Right hindlimb (tissue), 1 donor: ENCODE data around the gene ESPN.

ENCODE experiments used
- DNase-seq: peaks from one replicate; pipeline ENCODE4 v3.0.0-alpha.2; 2018

The ESPN gene

DNA sequence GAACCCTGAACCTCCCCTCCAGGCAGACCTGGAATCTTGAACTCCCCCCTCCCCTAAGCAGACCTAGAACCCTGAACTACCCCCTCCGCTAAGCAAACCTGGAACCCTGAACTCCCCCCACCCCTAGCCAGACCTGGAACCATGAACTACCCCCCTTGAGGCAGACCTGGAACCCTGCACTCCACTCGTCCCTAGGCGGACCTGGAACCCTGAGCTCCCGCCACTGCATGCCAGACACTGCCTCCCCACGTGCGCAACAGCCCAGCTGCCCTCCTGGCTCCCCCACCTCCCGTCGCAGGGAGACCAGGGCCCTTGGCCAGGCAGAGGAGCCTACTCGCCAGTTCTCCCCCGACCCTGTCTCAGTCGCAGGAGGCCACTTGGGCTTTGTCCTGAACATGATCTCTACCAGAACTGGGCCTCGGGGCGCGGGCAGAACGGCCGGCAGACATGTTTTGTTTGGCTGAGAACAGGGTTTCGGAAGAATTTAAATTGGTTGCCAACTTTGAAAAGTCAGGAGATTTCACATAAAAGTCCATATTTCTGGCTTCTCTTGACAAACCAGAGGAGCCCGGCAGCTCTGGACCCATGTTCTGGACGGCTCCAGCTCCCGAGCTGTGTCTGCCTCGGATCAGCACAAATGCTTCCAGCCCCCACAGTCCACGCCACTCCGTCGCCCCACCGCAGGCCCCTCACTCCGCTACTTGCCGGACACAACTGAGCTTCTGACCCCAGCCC lies 76.1 kb downstream of the ESPN start:
- peak; percentile 25 for DNase-seq

DNA sequence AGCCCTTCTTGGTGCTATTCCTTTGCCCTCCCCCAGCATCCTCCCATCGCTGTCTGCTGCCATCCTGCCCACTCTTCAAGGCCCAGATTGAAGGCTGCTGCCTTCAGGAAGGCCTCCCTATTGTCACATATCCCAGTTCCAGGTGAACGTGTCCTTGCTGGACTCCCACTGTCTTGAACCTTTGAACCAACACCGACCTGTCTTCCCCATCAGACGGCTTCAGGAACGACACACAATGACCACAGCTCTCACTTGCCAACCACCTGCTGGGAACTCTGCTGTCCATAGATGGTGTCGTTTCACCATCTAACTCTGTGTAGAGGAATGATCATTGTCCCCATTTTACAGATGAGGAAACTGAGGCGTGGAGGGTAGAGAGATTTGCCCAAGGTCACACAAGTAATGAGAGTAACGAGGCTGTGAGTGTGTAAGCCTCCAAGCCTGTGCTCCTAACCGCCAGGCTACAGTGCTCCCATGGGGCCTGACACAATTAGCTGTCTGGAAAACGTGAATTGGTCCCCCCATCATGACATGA lies 76.8 kb downstream of the ESPN start:
- DNase-seq: no peak

- DNase-seq: peak; percentile 89
These were observed 77.7 kb downstream of the ESPN start for GRCh38 chr1:6502000-6502891.

DNA sequence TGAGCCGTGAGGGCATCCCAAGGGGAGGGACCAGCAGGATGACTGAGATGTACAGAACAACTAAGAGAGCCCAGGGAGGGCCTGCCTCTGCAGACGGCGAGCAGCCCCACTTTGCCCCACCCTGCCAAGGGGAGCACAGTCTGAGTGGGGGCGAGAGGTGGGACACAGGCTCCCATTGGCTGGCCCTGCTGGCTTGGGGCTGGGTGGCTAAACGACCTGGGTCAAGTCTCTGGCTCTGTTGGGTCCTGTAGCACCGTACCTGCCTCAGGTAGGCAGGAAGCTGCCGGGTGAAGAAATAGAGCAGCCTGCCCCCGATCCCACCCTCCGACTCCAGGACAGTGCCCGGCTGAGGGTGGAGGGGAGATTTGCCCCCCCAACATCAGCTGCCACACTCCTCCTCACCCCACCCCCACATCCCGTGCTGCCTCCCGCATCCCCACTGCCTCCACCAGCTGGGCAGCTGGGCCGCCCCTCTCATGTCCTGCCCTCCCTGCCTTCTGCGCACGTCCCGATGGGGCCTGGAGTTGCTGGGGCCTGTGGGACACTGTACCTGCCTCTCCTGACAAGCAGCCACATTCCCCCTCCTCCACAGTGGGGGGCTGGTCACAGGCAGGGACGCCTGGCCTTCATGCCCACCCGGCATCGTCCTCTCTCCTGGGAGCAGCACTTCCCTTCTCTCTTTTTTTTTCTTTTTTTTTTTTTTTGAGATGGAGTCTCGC lies 79.5 kb downstream of the ESPN start:
- peak; percentile 15 for DNase-seq

DNA sequence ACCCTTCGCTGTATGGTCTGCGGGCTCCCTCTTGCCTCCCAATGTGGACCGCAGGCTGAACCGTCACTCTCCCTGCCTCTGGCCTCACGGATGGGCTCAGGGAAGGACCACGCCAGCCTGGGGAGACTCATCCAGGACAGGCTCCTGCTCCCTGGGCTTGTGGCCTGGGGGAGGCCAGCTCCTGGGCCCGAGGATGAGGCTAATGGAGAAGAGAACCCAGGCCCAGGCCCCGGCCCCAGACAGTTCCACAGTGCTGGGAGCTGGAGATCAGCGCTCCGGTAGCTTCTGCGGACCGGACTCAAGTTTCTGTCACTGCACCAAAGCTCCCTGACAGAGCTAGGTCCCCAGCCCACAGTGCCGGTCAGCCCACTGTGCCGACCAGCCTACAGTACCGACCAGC lies 80.3 kb downstream of the ESPN start:
- no peak for DNase-seq

GRCh38 chr1:6505367-6506209 lies 81.0 kb downstream of the ESPN start:
- DNase-seq: peak; percentile 16

- no peak for DNase-seq
These were observed 81.8 kb downstream of the ESPN start for GRCh38 chr1:6506210-6507036.

DNA sequence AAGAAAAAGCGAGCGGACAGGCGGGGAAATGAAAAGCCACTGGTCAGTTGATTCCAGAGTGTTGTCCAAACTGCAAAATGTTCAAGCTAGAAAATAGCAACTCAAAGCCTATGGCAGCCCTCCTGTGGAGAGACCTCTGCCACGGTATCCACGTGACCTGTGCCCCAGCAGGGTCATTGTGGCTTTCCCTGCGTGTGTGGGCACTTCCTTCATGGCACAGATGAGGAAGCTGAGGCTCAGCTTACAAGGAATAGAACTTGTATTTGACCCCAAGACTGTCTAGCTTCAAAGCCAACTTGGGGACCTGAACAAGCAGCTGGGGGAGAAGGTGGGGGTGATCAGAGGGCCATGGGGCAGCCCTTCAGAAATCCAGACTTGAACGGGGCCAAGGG lies 82.5 kb downstream of the ESPN start:
- DNase-seq: peak; percentile 16

GRCh38 chr1:6507461-6507911 lies 82.9 kb downstream of the ESPN start:
- no peak for DNase-seq

DNA sequence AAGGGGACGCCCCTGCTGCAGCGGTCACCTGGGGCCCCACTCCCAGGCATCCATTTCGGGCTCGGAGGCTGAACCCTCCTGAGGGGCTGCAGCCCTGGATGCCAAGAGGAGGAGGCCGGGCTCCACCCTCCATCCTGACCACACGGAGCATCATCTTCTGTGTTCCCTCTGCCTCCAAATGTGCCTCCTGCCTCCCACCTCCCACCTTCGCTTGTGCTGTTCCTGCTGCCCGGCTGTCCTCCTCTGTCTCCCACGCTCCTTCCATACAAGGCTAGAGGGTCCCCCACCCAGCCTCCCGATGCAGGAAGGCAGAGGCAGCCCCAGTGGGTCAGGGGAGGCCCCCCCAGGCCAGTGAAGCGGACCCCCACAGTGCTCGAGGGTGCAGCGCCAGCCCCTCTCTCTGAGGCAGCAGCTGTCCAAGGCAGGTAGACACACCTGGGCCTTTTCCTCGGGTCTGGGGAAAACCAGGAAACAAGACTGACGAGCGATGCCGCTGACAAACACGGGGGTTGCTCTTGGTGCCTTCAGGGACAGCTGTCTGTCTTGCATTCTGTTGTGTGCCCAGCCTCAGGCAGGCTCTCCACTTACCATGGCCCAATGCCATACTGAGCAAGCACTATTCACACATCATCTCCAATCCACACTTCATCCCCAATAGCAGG lies 83.7 kb downstream of the ESPN start:
- DNase-seq: no peak

DNA sequence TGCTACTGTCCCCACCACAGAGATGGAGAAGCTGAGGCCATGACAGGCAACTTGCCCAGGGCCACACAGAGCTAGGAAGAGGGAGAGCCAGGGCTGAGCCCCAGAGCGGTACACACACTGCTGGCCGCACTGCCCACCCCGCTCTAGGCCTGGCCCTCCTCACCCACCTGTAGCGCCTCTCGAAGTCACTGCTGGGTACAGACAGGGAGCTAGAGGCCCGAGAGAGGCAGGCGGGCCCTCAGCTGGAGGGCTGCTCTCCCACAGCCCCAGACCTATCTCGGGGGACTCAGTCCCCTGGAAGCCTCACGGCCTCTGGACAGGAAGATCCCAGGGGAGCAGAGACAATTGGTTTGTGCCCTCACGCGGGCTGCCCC lies 84.2 kb downstream of the ESPN start:
- no peak for DNase-seq

DNA sequence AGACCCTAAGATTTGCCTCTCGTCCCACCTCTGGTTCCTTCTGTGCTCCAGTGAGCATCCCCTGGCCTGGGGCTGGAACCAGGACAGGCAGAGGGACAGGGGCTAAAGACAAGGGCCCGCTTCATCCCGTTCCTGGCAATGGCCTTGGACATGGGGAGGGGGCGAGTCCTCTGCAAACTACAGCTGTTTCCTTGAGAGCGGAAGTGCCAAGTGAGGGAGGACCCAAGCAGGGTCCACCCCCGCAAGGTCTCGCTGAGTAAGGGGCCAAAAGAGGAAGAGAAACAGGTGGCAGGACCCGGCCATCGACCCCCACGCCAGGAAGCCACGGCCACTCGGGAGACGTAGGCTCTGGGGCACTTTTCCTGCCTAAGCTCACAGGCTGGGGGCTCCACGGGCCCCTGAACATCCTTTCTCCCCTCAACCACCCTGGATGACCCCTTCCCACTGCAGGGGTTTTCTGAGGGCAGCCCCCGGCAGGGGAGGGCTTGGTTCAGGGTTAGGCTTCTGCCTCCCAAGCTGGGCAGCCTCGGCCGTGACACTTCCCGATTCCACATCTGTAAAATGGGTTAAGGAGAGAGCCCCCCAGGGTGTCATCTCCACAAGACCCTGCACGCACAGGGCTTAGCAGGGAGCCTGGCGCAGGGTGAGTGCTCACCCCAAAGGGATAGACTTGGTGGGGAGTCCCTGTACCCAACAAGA lies 84.8 kb downstream of the ESPN start:
- no peak for DNase-seq

GRCh38 chr1:6509919-6510291 lies 85.3 kb downstream of the ESPN start:
- no peak for DNase-seq

DNA sequence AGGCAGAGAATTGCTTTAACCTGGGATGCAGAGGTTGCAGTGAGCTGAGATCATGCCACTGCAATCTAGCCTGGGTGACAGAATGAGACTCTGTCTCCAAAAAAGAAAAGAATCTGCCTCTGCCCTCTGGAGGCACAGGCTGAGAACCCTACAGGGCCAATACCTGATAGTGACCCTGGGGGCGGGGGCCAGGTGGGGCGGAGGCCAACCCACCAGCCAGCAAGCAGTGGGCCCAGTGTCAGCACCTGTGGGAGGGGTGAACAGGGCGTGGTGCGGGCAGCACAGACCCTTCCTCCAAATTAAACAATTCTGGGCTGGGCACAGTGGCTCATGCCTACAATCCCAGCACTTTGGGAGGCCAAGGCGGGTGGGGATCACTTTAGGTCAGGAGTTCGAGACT lies 85.9 kb downstream of the ESPN start:
- no peak for DNase-seq
